ENCODE data around the gene MYMX.

DNA sequence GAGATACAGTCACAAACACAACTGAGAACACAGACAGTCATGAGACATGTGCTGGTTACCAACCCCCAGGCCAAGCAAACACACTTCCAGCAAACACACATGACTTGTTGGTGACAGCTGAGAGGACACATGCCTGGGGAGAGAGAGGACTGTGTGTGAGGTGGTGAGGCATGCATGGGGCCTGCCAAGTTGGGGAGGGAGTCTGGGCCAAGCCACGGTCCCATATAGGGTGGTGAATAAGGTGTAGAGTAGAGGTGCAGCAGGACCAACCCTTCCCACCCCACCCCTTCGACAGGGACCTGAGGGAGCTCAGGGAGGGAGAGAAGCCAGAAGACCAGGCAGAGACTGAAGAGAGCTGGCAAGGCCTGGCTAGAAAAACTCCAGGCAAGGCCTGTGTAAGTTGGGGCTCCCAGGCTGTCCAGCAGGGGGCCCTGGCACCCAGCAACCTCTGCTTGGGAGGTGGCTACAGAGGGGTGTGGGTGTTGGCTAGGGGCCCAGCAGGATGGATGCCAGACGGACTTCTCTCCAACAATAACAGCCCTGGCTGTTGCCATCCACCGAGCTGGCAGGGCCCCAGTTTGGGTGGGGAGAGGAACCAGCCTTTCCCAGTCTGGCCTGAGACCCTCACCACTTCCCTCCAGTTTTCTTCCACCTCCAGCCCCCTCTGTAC, 4.7 kb downstream of the MYMX start:
- TF ChIP-seq, protein P1, sequence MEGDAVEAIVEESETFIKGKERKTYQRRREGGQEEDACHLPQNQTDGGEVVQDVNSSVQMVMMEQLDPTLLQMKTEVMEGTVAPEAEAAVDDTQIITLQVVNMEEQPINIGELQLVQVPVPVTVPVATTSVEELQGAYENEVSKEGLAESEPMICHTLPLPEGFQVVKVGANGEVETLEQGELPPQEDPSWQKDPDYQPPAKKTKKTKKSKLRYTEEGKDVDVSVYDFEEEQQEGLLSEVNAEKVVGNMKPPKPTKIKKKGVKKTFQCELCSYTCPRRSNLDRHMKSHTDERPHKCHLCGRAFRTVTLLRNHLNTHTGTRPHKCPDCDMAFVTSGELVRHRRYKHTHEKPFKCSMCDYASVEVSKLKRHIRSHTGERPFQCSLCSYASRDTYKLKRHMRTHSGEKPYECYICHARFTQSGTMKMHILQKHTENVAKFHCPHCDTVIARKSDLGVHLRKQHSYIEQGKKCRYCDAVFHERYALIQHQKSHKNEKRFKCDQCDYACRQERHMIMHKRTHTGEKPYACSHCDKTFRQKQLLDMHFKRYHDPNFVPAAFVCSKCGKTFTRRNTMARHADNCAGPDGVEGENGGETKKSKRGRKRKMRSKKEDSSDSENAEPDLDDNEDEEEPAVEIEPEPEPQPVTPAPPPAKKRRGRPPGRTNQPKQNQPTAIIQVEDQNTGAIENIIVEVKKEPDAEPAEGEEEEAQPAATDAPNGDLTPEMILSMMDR (IDR thresholded peaks at IDR 0.05; ENCODE audit: low read depth, low read length, missing input control) = peak; percentile 90
- TF ChIP-seq YY1 (IDR thresholded peaks at IDR 0.05) (peak; percentile 44), JUND (IDR thresholded peaks at IDR 0.05) (no peak)
- TF ChIP-seq, protein P2, sequence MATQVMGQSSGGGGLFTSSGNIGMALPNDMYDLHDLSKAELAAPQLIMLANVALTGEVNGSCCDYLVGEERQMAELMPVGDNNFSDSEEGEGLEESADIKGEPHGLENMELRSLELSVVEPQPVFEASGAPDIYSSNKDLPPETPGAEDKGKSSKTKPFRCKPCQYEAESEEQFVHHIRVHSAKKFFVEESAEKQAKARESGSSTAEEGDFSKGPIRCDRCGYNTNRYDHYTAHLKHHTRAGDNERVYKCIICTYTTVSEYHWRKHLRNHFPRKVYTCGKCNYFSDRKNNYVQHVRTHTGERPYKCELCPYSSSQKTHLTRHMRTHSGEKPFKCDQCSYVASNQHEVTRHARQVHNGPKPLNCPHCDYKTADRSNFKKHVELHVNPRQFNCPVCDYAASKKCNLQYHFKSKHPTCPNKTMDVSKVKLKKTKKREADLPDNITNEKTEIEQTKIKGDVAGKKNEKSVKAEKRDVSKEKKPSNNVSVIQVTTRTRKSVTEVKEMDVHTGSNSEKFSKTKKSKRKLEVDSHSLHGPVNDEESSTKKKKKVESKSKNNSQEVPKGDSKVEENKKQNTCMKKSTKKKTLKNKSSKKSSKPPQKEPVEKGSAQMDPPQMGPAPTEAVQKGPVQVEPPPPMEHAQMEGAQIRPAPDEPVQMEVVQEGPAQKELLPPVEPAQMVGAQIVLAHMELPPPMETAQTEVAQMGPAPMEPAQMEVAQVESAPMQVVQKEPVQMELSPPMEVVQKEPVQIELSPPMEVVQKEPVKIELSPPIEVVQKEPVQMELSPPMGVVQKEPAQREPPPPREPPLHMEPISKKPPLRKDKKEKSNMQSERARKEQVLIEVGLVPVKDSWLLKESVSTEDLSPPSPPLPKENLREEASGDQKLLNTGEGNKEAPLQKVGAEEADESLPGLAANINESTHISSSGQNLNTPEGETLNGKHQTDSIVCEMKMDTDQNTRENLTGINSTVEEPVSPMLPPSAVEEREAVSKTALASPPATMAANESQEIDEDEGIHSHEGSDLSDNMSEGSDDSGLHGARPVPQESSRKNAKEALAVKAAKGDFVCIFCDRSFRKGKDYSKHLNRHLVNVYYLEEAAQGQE (IDR thresholded peaks at IDR 0.05) = peak; percentile 48

All from liver (tissue), 3 donors.